NB4 (cell line): Measurements from ENCODE around the gene SLC25A47.

ENCODE experiments used
- DNase-seq: peaks from one replicate; pipeline ENCODE4 v3.0.0; 2010; ENCODE audit warnings: low read depth
- H3K4me3 ChIP-seq: one replicate; pipeline ENCODE4 v1.5.1; 2011; ENCODE audit warnings: mild to moderate bottlenecking, low read depth, low read length, moderate library complexity
- CTCF ChIP-seq: IDR thresholded peaks from one replicate; pipeline ENCODE4 v1.5.1; 2012; ENCODE audit warnings: low read depth, low read length
- MAX ChIP-seq: IDR thresholded peaks from 2 replicates; pipeline ENCODE4 v1.6.1; 2011; ENCODE audit warnings: low read depth, low read length
- MYC ChIP-seq: IDR thresholded peaks from 2 replicates; pipeline ENCODE4 v1.6.1; 2011; ENCODE audit warnings: low read depth, low read length
- POLR2A ChIP-seq: IDR thresholded peaks from 2 replicates; pipeline ENCODE4 v1.6.1; 2011; ENCODE audit warnings: mild to moderate bottlenecking; ENCODE audit not compliant: insufficient read length; ENCODE audit errors: extremely low read depth

SLC25A47 gene

GRCh38 chr14:100303179-100303578 is 20.0 kb upstream of the SLC25A47 start:
- no peak overlapping the region for H3K4me3 ChIP-seq
- TF ChIP-seq CTCF (peak; percentile 72), MYC (no peak)
- peak; percentile 42 for DNase-seq

GRCh38 chr14:100303925-100304324 is 19.2 kb upstream of the SLC25A47 start:
- no peak overlapping the region for H3K4me3 ChIP-seq
- no peak for TF ChIP-seq POLR2A
- no peak for DNase-seq

GRCh38 chr14:100304825-100305323 is 18.3 kb upstream of the SLC25A47 start:
- H3K4me3 ChIP-seq: peak overlapping the region; percentile 52
- TF ChIP-seq CTCF (no peak), MAX (no peak), MYC (no peak), POLR2A (no peak)
- DNase-seq: peak; percentile 40

- H3K4me3 ChIP-seq: peak overlapping the region; percentile 52
- 0 out of 2 replicates have a peak, but pooled peaks have one; percentile 12 for TF ChIP-seq MYC
- TF ChIP-seq CTCF: no peak
- peak; percentile 79 for DNase-seq
These were observed 17.6 kb upstream of the SLC25A47 start for GRCh38 chr14:100305324-100306100.

- TF ChIP-seq CTCF (no peak), MAX (peak; percentile 12; the same call in 1 of the 2 replicates), POLR2A (peak; percentile 42)
- DNase-seq: peak; percentile 93
- peak within 1 kb of the TSS; percentile 59 for H3K4me3 ChIP-seq
These were observed 16.8 kb upstream of the SLC25A47 start, which contains the start of gene SLC25A29 for GRCh38 chr14:100306101-100306997. Gene SLC25A29 (minus strand): TSS chr14:100306444. CDS start chr14:100306232, 212 bp downstream.

GRCh38 chr14:100306998-100307765 is 16.0 kb upstream of the SLC25A47 start:
- TF ChIP-seq POLR2A (no peak), MAX (peak; percentile 31; the same call in 1 of the 2 replicates), CTCF (no peak), MYC (peak; percentile 16; the same call in 1 of the 2 replicates)
- peak; percentile 32 for DNase-seq
- peak overlapping the region; percentile 59 for H3K4me3 ChIP-seq
